WTC11 (cell line): ENCODE results near the gene DDIAS.

ENCODE experiments used
- CREB1 ChIP-seq: sonication (generic); formaldehyde crosslinking; IDR thresholded peaks from 2 replicates; pipeline ENCODE4 v1.8.0; 2023; ENCODE audit warnings: mild to moderate bottlenecking, missing genetic modification reagents
- CTCF ChIP-seq: fragments of 200-600 bp; IDR thresholded peaks from 2 replicates; pipeline ENCODE4 v1.8.0; 2022; ENCODE audit warnings: antibody characterized with exemption
- ESRRA ChIP-seq: sonication (generic); formaldehyde crosslinking; IDR thresholded peaks from 2 replicates; pipeline ENCODE4 v1.8.1; 2022; ENCODE audit warnings: mild to moderate bottlenecking, missing genetic modification reagents, borderline replicate concordance
- FOXP4 ChIP-seq: sonication (generic); formaldehyde crosslinking; IDR thresholded peaks from 2 replicates; pipeline ENCODE4 v1.8.0; 2022; ENCODE audit warnings: mild to moderate bottlenecking, missing genetic modification reagents
- GABPB1 ChIP-seq: sonication (generic); formaldehyde crosslinking; IDR thresholded peaks from 2 replicates; pipeline ENCODE4 v1.8.1; 2023; ENCODE audit warnings: mild to moderate bottlenecking, missing genetic modification reagents
- IRF2 ChIP-seq: sonication (generic); formaldehyde crosslinking; IDR thresholded peaks from 2 replicates; pipeline ENCODE4 v1.8.0; 2022; ENCODE audit warnings: low read depth, missing genetic modification reagents, borderline replicate concordance
- KAT7 ChIP-seq: sonication (generic); formaldehyde crosslinking; IDR thresholded peaks from 2 replicates; pipeline ENCODE4 v1.8.1; 2023; ENCODE audit warnings: missing genetic modification reagents, mild to moderate bottlenecking, borderline replicate concordance
- MAX ChIP-seq: sonication (generic); formaldehyde crosslinking; IDR thresholded peaks from 2 replicates; pipeline ENCODE4 v1.8.0; 2022; ENCODE audit warnings: mild to moderate bottlenecking, missing genetic modification reagents
- NR2C2 ChIP-seq: sonication (generic); formaldehyde crosslinking; IDR thresholded peaks from 2 replicates; pipeline ENCODE4 v1.8.0; 2022; ENCODE audit warnings: mild to moderate bottlenecking, missing genetic modification reagents
- ZNF138 ChIP-seq: sonication (generic); formaldehyde crosslinking; conservative IDR thresholded peaks from 2 replicates; pipeline ENCODE4 v1.8.1; 2022; ENCODE audit warnings: mild to moderate bottlenecking, moderate library complexity, missing genetic modification reagents
- ZNF416 ChIP-seq: fragments of 250-450 bp; sonication (Bioruptor Pico); IDR thresholded peaks from 2 replicates; pipeline ENCODE4 v1.9.0; 2021; ENCODE audit warnings: mild to moderate bottlenecking, inconsistent platforms
- ZNF423 ChIP-seq: fragments of 250-450 bp; sonication (Bioruptor Pico); IDR thresholded peaks from 2 replicates; pipeline ENCODE4 v2.1.2; 2022; ENCODE audit warnings: mild to moderate bottlenecking, moderate library complexity
- TF ChIP-seq, protein P1 (sequence below): sonication (generic); formaldehyde crosslinking; IDR thresholded peaks from 2 replicates; pipeline ENCODE4 v1.8.1; 2023; ENCODE audit warnings: mild to moderate bottlenecking, missing genetic modification reagents, moderate library complexity
- TF ChIP-seq, protein P2 (sequence below): sonication (generic); formaldehyde crosslinking; IDR thresholded peaks from 2 replicates; pipeline ENCODE4 v1.8.0; 2022; ENCODE audit warnings: mild to moderate bottlenecking, missing genetic modification reagents

- TF ChIP-seq FOXP4 (CRISPR knock-in tag) (no peak), IRF2 (no peak), ZNF423 (CRISPR knock-in tag) (no peak), ZNF416 (CRISPR knock-in tag) (no peak), CTCF (no peak), NR2C2 (CRISPR knock-in tag) (no peak), ZNF138 (no peak), ESRRA (CRISPR knock-in tag) (no peak), MAX (CRISPR knock-in tag) (no peak), KAT7 (no peak), GABPB1 (no peak), CREB1 (CRISPR knock-in tag) (no peak)
- TF ChIP-seq, protein P1, sequence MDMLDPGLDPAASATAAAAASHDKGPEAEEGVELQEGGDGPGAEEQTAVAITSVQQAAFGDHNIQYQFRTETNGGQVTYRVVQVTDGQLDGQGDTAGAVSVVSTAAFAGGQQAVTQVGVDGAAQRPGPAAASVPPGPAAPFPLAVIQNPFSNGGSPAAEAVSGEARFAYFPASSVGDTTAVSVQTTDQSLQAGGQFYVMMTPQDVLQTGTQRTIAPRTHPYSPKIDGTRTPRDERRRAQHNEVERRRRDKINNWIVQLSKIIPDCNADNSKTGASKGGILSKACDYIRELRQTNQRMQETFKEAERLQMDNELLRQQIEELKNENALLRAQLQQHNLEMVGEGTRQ (CRISPR knock-in tag), result no peak
- TF ChIP-seq, protein P2, sequence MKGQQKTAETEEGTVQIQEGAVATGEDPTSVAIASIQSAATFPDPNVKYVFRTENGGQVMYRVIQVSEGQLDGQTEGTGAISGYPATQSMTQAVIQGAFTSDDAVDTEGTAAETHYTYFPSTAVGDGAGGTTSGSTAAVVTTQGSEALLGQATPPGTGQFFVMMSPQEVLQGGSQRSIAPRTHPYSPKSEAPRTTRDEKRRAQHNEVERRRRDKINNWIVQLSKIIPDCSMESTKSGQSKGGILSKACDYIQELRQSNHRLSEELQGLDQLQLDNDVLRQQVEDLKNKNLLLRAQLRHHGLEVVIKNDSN (CRISPR knock-in tag), result no peak
These were observed 7.6 kb downstream of the DDIAS start for GRCh38 chr11:82909015-82909640.
